Fibroblast of the aortic adventitia (primary cell): Measurements from ENCODE around the gene ZMIZ1. TPM values are rescaled to one million over a fixed set of nuclear protein-coding genes. Genes with fewer than 3 reads are reported as not detected.

Source experiments
- DNase-seq: peaks from one replicate; pipeline ENCODE4 v3.0.0-alpha.2; 2010; ENCODE audit warnings: low read depth
- H3K4me3 ChIP-seq: 2 replicates; pipeline ENCODE4 v1.5.1; 2011; ENCODE audit warnings: low read depth, mild to moderate bottlenecking, control low read depth, low read length, moderate library complexity
- total RNA-seq: library from RNA; depleted of rRNA; stranded (reverse); fragments of >200 nt; gene quantifications from 2 replicates; pipeline ENCODE4 v1.2.3, GENCODE V29; 2012; ENCODE audit warnings: low replicate concordance
- TF ChIP-seq, protein P1 (sequence below): IDR thresholded peaks from 2 replicates; pipeline ENCODE4 v1.5.1; 2011; ENCODE audit warnings: mild to moderate bottlenecking, low read length, control low read depth, inconsistent platforms; ENCODE audit not compliant: insufficient read depth

Gene ZMIZ1
- total RNA-seq, 1 donor: 28.1 TPM

DNA sequence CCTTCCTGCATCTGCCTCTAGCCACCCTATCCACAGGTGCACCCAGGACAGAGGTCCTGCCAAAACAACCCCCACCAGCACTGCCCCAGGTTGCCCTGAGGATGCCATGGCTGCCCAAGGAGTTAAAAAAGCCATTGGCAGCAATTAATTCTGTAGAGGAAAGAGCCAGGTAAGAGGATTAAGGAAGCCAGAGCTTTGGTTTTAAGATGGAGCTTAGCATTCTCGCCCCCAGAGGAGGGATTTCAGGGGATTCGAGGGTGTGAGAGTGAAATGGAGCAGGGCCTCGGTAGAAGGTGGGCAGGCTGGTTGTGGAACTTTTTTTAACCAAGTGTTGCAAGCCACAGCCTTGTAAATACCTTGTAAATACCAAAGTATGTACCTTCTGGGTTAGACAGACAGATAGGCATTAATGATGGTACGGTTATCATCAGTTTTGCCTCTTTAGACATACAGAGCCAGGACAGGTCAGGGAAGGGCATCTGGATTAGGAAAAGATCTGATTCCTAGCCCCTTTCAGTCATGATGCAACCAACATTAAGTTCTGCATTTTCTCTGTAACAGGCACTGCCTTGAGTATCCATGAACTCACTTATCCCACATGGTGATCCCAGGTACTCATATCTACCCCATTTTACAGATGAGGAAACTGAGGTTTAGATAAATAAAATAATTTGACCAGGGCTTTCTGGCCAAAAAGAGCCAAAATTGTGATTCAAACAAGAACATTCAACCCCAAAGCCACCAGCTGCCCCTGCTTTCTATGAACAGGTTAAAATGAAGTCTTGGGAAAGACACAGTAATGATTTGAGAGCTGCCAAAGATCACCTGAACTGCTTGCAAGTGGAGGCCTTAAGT, 157.9 kb downstream of the ZMIZ1 start:
- TF ChIP-seq, protein P1, sequence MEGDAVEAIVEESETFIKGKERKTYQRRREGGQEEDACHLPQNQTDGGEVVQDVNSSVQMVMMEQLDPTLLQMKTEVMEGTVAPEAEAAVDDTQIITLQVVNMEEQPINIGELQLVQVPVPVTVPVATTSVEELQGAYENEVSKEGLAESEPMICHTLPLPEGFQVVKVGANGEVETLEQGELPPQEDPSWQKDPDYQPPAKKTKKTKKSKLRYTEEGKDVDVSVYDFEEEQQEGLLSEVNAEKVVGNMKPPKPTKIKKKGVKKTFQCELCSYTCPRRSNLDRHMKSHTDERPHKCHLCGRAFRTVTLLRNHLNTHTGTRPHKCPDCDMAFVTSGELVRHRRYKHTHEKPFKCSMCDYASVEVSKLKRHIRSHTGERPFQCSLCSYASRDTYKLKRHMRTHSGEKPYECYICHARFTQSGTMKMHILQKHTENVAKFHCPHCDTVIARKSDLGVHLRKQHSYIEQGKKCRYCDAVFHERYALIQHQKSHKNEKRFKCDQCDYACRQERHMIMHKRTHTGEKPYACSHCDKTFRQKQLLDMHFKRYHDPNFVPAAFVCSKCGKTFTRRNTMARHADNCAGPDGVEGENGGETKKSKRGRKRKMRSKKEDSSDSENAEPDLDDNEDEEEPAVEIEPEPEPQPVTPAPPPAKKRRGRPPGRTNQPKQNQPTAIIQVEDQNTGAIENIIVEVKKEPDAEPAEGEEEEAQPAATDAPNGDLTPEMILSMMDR: no peak
- DNase-seq: no peak
- H3K4me3 ChIP-seq: no peak overlapping the region

DNA sequence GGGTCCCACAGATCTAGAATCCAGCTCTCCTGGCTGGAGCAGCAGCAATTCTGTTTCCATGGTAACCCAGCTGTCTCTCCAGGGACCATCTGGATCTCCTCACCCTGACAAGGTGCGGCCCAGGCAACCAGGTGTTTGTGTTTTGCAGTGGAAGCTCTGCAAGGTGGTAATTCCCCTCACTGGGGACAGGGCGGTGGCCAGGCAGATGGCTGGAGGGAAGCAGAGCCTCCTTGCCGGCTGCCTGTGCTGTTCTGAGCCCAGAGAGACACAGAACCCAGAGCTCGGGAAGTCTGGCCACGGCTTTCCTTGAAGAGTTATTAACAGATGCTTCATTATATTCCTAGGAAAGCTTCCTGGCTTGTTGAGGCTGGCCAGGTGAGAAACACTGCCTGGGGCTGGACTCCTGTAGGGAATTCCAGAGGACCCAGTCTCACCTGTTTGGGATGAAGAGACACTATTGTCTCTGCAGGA, 160.3 kb downstream of the ZMIZ1 start:
- no peak overlapping the region for H3K4me3 ChIP-seq
- no peak for DNase-seq
- TF ChIP-seq, protein P1: no peak

DNA sequence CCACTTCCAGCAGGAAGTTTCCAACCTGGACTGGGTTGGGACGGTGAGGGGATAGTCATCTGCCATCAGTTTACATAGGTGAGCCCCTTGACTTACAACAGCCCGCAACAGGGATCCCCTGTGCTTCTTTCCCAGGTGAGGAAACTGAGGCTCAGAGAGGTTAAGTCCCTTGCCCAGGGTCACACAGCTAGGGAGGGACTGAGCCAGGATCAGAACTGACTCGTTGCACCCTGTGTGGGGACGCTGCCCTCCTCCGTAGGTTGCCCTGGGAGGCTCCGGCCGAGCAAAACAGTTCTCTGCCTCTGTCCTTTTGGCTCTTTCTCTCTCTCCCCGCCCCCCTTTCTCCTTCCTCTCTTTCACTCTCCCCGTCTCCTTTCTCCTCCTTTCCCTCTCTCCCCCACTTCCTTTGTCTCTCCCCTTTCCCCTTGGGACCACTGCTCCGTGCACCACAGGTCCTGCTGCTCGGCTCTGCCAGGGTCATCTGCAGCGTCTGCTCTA, 161.1 kb downstream of the ZMIZ1 start:
- TF ChIP-seq, protein P1: no peak
- no peak for DNase-seq
- H3K4me3 ChIP-seq: no peak overlapping the region

DNA sequence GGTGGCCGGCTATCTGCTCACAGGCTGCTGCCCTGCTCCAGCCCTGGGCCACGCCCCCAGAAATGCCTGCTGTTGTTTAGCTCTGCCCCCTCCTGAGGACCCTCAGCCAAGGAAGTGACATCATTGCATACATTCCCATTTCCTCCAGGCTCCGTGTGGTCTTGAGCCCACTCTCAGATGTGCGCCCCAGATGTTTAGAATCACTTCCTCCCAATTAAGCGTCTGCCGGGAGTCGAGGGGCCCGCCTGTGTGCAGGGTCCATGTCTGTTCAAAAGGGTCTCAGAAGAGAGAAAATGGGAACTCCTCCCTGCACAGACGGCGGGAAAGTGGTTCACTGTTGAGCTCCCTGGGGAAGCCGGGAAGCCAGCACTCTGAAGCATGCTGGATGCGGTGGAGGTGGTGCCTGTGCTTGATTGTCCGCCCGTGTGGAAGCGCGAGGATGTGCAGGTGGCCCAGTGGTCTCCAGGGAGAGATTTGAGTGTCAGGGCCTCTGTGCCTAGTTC, 161.6 kb downstream of the ZMIZ1 start:
- TF ChIP-seq, protein P1: no peak
- no peak for DNase-seq
- no peak overlapping the region for H3K4me3 ChIP-seq

DNA sequence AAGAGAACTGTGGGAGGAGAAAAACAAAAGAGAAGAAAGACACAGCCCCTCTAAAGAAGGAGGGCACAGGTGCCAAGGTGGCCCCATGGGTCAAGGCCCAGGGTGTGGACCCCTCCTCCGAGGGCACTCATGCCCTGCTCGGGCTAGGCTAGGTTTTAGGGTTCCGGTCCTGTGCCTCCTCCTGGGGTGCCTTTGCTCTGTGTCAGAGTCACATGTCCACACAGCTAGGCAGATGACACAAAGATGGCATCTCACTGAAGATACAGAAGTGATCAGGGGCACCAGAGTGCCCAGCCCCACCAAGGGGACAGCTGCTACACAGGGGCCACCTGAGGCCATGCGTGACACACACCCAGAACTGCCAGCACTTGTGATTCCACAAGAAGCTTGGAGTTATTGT, 162.1 kb downstream of the ZMIZ1 start:
- H3K4me3 ChIP-seq: no peak overlapping the region
- DNase-seq: no peak
- TF ChIP-seq, protein P1: no peak

DNA sequence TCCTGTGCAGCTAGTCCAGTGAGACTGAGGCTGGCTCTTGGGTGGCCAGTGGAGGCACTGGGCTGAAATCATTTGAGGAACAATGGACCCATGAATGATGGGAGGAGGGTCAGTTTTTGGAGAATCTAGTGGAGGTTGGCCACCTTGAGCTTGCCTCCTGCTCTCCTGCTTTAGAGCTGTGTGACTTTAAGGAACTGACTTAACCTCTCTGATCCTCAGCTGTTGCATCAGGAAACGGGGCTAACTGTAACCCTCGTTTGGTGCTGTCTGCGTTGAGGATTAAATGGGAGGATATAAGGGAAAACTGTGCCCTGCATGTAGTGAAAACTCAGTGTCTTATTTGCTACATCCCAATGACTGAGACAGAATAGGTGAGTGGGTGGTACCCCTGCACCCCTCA, 163.1 kb downstream of the ZMIZ1 start:
- TF ChIP-seq, protein P1: no peak
- no peak overlapping the region for H3K4me3 ChIP-seq
- no peak for DNase-seq
